ENCODE results near the gene ICOS. TPM values are rescaled to one million over a fixed set of nuclear protein-coding genes. Genes with fewer than 3 reads are reported as not detected.

The ICOS gene
- total and polyA plus RNA-seq, 2 of the 4 experiments (the other 2 are of a cell fraction) = not detected

DNA sequence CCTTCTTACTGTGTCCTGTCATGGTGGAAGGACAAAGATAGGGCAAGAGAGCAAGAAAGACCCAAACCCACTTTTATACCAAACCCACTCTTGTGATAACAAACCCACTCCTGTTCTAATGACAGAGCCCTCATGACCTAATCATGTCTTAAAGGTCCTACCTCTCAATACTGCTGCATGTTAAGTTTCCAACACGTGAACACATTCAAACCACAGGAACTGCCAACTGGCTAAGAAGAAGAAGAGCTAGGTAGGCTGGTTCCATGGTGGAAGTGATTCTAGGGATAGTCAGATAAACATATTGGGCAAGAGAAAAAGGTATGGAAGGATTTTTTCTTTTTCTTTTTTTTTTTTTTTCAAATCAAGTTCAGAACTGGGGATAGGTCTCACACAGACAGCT, 47.0 kb upstream of the ICOS start:
- TF ChIP-seq RAD21 (IDR thresholded peaks at IDR 0.05; ENCODE audit: low read length) = no peak
- TF ChIP-seq MAZ (IDR thresholded peaks at IDR 0.05; ENCODE audit: borderline replicate concordance, low read depth, low read length) = no peak
- TF ChIP-seq CHD1 (IDR thresholded peaks at IDR 0.05; ENCODE audit: low read depth, low read length) = no peak
- no peak for TF ChIP-seq RFX5 (IDR thresholded peaks at IDR 0.05; ENCODE audit: low read depth, low read length)
- TF ChIP-seq MAFK (IDR thresholded peaks at IDR 0.05; ENCODE audit: low read depth, low read length) = no peak
- TF ChIP-seq BHLHE40 (IDR thresholded peaks at IDR 0.05; ENCODE audit: low read depth, low read length) = no peak
- TF ChIP-seq, protein P1, sequence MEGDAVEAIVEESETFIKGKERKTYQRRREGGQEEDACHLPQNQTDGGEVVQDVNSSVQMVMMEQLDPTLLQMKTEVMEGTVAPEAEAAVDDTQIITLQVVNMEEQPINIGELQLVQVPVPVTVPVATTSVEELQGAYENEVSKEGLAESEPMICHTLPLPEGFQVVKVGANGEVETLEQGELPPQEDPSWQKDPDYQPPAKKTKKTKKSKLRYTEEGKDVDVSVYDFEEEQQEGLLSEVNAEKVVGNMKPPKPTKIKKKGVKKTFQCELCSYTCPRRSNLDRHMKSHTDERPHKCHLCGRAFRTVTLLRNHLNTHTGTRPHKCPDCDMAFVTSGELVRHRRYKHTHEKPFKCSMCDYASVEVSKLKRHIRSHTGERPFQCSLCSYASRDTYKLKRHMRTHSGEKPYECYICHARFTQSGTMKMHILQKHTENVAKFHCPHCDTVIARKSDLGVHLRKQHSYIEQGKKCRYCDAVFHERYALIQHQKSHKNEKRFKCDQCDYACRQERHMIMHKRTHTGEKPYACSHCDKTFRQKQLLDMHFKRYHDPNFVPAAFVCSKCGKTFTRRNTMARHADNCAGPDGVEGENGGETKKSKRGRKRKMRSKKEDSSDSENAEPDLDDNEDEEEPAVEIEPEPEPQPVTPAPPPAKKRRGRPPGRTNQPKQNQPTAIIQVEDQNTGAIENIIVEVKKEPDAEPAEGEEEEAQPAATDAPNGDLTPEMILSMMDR (conservative IDR thresholded peaks at IDR 0.05; ENCODE audit: low read depth, low read length) = no peak
- TF ChIP-seq, protein P2, sequence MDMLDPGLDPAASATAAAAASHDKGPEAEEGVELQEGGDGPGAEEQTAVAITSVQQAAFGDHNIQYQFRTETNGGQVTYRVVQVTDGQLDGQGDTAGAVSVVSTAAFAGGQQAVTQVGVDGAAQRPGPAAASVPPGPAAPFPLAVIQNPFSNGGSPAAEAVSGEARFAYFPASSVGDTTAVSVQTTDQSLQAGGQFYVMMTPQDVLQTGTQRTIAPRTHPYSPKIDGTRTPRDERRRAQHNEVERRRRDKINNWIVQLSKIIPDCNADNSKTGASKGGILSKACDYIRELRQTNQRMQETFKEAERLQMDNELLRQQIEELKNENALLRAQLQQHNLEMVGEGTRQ (IDR thresholded peaks at IDR 0.05; ENCODE audit: low read depth, low read length) = no peak
- TF ChIP-seq CEBPB (IDR thresholded peaks at IDR 0.05; ENCODE audit: low read depth, low read length) = no peak
- TF ChIP-seq, protein P3, sequence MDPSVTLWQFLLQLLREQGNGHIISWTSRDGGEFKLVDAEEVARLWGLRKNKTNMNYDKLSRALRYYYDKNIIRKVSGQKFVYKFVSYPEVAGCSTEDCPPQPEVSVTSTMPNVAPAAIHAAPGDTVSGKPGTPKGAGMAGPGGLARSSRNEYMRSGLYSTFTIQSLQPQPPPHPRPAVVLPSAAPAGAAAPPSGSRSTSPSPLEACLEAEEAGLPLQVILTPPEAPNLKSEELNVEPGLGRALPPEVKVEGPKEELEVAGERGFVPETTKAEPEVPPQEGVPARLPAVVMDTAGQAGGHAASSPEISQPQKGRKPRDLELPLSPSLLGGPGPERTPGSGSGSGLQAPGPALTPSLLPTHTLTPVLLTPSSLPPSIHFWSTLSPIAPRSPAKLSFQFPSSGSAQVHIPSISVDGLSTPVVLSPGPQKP (IDR thresholded peaks at IDR 0.05; ENCODE audit: borderline replicate concordance, low read depth, low read length) = no peak
- TF ChIP-seq RCOR1 (IDR thresholded peaks at IDR 0.05; ENCODE audit: insufficient replicate concordance, low read length) = no peak
- TF ChIP-seq POLR2A (IDR thresholded peaks at IDR 0.05; ENCODE audit: low read depth, low read length) = no peak
- TF ChIP-seq NFE2L2 (IDR thresholded peaks at IDR 0.05; ENCODE audit: low read depth, low read length) = no peak
- no peak for TF ChIP-seq SMC3 (IDR thresholded peaks at IDR 0.05; ENCODE audit: low read depth, low read length)
- no peak for TF ChIP-seq FOS (IDR thresholded peaks at IDR 0.05; ENCODE audit: low read depth, low read length)
- Histone ChIP-seq H3K23ac (ENCODE audit: low read depth, low read length) (no peak overlapping the region), H3K4me3 (ENCODE audit: insufficient read depth, low read depth, low read length) (no peak overlapping the region), H3K27me3 (ENCODE audit: control insufficient read depth, insufficient read depth, low read length) (peaks cover 15% of the 10 kb centered on the region), H2BK15ac (ENCODE audit: low read depth, low read length) (no peak overlapping the region), H2AFZ (replicated peaks; ENCODE audit: low read length, poor library complexity) (no peak overlapping the region), H3K4ac (ENCODE audit: low read depth, low read length) (no peak overlapping the region), H3K79me1 (ENCODE audit: low read depth in 1 of 2, low read length in 2 of 2) (no peaks in the 10 kb centered on the region), H4K91ac (ENCODE audit: insufficient read depth, low read depth, low read length) (no peak overlapping the region), H3K9me3 (ENCODE audit: control insufficient read depth, insufficient read depth, low read length) (no peaks in the 10 kb centered on the region), H2BK120ac (ENCODE audit: low read depth, low read length) (no peak overlapping the region), H3K4me2 (ENCODE audit: low read depth, low read length) (no peak overlapping the region), H3K4me1 (ENCODE audit: control insufficient read depth, insufficient read depth, low read length) (no peaks in the 10 kb centered on the region), H3K18ac (ENCODE audit: low read depth, low read length) (no peak overlapping the region), H4K8ac (ENCODE audit: low read depth in 2 of 2, low read length in 2 of 2) (no peak overlapping the region), H3K14ac (replicated peaks; ENCODE audit: low read depth, low read length) (no peak overlapping the region), H2AK9ac (replicated peaks; ENCODE audit: low read depth, low read length, poor library complexity) (no peak overlapping the region), H4K20me1 (ENCODE audit: insufficient read depth, low read length) (no peaks in the 10 kb centered on the region), H2BK20ac (ENCODE audit: low read depth, low read length) (no peak overlapping the region), H2BK5ac (ENCODE audit: low read depth, low read length, poor library complexity, severe bottlenecking) (no peak overlapping the region), H3K9me1 (ENCODE audit: insufficient read depth, low read length) (no peaks in the 10 kb centered on the region), H3K27ac (ENCODE audit: insufficient read depth, low read length) (no peak overlapping the region), H2AK5ac (ENCODE audit: low read depth, low read length) (no peak overlapping the region), H3K9ac (ENCODE audit: low read depth, low read length) (no peak overlapping the region), H4K5ac (ENCODE audit: low read depth, low read length) (no peak overlapping the region), H3K36me3 (ENCODE audit: control insufficient read depth, insufficient read depth, low read length) (no peaks in the 10 kb centered on the region), H3K56ac (ENCODE audit: extremely low read depth, insufficient read depth, low read length) (no peak overlapping the region)
- ATAC-seq (ENCODE audit: low read depth) (no peak), DNase-seq (no peak)
- WGBS, 2 experiments (ENCODE audit: extremely low coverage in 2 of 2, insufficient read length in 1 of 2) = no CpG with 5 or more reads among the region's 1 CpG
- no TSS peak for BruUV-seq (replicated peaks)
- in situ Hi-C loops (cut with MboI; ENCODE audit: low sequenced_read_pairs) (no loop called here), intact Hi-C loops (cut with micrococcal nuclease) (no loop called here), dilution Hi-C loops (cut with HindIII; ENCODE audit: low sequenced_read_pairs, unreplicated experiment) (no loop called here)
- ChIA-PET POLR2A (ENCODE audit: unreplicated experiment) (no interaction called here), CTCF (no interaction called here)

All from IMR-90 (cell line).